ENCODE data around the gene EDRF1.

Gene EDRF1

DNA sequence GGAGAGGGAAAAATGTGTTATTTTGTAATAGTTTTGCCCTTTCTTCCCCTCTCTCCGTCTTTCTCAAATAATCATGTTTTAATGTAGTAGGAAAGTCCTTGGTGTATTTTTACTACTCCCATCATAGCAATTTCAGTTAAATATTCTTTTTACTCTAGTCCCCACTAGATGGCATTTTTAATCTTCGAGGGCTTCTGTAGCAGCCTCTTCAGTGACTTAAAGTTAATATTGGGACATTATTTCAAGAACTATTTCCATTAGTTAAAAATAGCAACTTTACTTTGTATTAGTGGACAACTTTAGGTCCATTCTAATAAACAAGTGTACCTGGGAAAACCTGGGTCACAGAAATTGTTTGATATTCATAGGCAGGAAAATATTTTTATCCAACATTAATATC is 23.0 kb downstream of the EDRF1 start:
- in situ Hi-C loops (cut with HindIII; ENCODE audit: low sequenced_read_pairs), result no loop called here
- TF ChIP-seq CTCF (IDR thresholded peaks at IDR 0.05; ENCODE audit: low read depth, low read length), result peak; percentile 19
- H3K4me3 ChIP-seq (ENCODE audit: low read depth, low read length), result no peak overlapping the region
- peak; percentile 17 for DNase-seq (ENCODE audit: low read depth, low spot score)

- TF ChIP-seq CTCF (IDR thresholded peaks at IDR 0.05; ENCODE audit: low read depth, low read length), result no peak
- H3K4me3 ChIP-seq (ENCODE audit: low read depth, low read length), result no peak overlapping the region
- no peak for DNase-seq (ENCODE audit: low read depth, low spot score)
- in situ Hi-C loops (cut with HindIII; ENCODE audit: low sequenced_read_pairs), result no loop called here
Measured at GRCh38 chr10:125744909-125745308, 25.4 kb downstream of the EDRF1 start.

DNA sequence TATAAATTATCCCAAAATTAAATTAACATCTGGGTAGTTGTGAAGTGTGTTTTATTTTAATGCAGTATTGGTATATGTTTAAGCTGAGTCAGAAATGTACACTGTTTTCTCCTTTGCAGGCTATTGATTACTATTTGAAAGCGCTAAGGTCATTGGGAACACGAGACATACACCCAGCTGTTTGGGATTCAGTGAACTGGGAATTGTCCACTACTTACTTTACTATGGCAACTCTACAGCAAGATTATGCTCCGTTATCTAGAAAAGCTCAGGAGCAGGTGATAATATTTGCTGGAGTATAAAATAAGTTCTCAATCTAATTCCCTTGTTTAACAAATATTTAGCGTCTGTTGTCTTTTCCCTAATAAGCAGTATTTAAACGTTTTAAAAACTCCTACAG is 27.9 kb downstream of the EDRF1 start:
- H3K4me3 ChIP-seq (ENCODE audit: low read depth, low read length), result no peak overlapping the region
- in situ Hi-C loops (cut with HindIII; ENCODE audit: low sequenced_read_pairs), result no loop called here
- DNase-seq (ENCODE audit: low read depth, low spot score), result no peak
- TF ChIP-seq CTCF (IDR thresholded peaks at IDR 0.05; ENCODE audit: low read depth, low read length), result no peak

DNA sequence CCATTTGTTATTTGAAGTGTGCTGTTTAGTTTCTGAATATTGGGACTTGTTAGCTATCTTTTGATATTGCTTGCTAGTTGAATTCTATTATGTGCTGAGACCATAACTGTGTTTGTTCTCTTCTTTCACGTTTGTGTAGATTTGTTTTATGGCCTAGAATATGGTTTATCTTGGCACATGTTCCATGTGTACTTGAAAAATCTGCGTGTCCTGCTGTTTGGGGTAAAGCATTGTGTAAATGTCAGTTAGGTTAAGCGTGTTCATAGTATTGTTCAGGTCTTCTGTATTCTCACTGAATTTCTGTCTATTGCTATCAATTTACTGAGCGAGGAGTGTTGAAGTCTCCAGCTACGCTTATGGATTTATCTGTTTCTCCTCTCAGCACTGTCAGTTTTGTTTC is 36.7 kb downstream of the EDRF1 start:
- in situ Hi-C loops (cut with HindIII; ENCODE audit: low sequenced_read_pairs), result no loop called here
- DNase-seq (ENCODE audit: low read depth, low spot score), result no peak
- no peak overlapping the region for H3K4me3 ChIP-seq (ENCODE audit: low read depth, low read length)
- TF ChIP-seq CTCF (IDR thresholded peaks at IDR 0.05; ENCODE audit: low read depth, low read length), result no peak

DNA sequence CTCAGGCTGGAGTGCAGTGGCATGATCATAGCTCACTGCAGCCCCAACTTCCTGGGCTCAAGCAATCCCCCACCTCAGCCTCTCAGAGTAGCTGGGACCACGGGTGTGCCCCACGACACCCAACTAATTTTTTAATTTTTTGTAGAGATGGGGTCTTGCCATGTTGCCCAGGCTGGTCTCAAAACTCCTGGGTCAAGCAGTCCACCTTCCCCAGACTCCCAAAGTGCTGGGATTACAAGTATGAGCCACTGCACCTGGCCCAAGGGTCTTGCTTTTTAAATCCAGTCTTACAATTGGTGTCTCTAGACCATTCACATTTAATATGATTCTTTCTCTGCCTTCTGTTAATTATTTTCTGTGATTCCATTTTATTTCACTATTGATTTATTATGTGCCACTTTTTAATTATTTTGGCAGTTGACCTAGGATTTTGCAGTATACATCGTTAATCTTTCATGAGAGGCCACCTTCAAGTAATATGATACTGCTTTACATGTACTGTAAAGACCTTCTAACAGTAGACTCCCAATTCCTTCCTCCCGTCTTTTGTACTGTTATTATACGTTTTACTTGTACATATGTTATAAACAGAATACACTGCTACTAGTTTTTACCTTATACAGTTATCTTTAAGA is 37.5 kb downstream of the EDRF1 start:
- in situ Hi-C loops (cut with HindIII; ENCODE audit: low sequenced_read_pairs), result no loop called here
- TF ChIP-seq CTCF (IDR thresholded peaks at IDR 0.05; ENCODE audit: low read depth, low read length), result no peak
- no peak overlapping the region for H3K4me3 ChIP-seq (ENCODE audit: low read depth, low read length)
- no peak for DNase-seq (ENCODE audit: low read depth, low spot score)

DNA sequence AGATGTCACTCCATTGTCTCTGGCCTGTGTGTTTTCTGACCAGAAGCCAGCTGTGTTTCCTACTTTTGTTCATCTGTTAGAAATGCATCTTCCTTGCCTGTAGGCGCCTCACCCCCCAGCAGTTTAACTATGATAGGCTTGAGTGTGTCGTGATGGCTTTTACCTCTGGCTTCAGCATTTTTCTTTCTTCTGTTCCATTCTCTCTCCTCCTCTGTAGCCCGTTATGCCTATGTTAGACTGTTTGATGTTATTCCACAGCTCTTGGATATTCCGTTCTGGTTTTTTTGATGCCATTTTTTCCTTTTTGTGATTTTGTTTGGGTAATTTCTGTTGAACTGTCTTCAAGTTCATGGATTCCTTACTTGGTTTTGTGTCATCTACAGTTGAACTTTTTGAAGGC is 38.2 kb downstream of the EDRF1 start:
- TF ChIP-seq CTCF (IDR thresholded peaks at IDR 0.05; ENCODE audit: low read depth, low read length), result no peak
- no peak for DNase-seq (ENCODE audit: low read depth, low spot score)
- in situ Hi-C loops (cut with HindIII; ENCODE audit: low sequenced_read_pairs), result no loop called here
- H3K4me3 ChIP-seq (ENCODE audit: low read depth, low read length), result no peak overlapping the region

- DNase-seq (ENCODE audit: low read depth, low spot score), result peak; percentile 2
- H3K4me3 ChIP-seq (ENCODE audit: low read depth, low read length), result no peak overlapping the region
- no peak for TF ChIP-seq CTCF (IDR thresholded peaks at IDR 0.05; ENCODE audit: low read depth, low read length)
- in situ Hi-C loops (cut with HindIII; ENCODE audit: low sequenced_read_pairs), result no loop called here
Measured at GRCh38 chr10:125761961-125762360, 42.5 kb downstream of the EDRF1 start.

Measured in astrocyte of the spinal cord (primary cell).